Measurements from ENCODE around the gene SMYD3. TPM values are rescaled to one million over a fixed set of nuclear protein-coding genes. Genes with fewer than 3 reads are reported as not detected.
"Not testable (repeated sequence)": the region's sequence is repeated elsewhere in the genome, so short reads cannot be mapped to it uniquely, and the experiment has no call there.

The SMYD3 gene
- total and polyA plus RNA-seq, 10 donors, result 12.5 to 33.1 (median 21.0) TPM

GRCh38 chr1:245822996-245823395 is 684.1 kb downstream of the SMYD3 start:
- no peaks in the 10 kb centered on the region for H3K9me3 ChIP-seq
- TF ChIP-seq POLR2A (IDR thresholded peaks at IDR 0.05) (no peak), POLR2AphosphoS5 (IDR thresholded peaks at IDR 0.05) (no peak)
- TF ChIP-seq, protein P1, sequence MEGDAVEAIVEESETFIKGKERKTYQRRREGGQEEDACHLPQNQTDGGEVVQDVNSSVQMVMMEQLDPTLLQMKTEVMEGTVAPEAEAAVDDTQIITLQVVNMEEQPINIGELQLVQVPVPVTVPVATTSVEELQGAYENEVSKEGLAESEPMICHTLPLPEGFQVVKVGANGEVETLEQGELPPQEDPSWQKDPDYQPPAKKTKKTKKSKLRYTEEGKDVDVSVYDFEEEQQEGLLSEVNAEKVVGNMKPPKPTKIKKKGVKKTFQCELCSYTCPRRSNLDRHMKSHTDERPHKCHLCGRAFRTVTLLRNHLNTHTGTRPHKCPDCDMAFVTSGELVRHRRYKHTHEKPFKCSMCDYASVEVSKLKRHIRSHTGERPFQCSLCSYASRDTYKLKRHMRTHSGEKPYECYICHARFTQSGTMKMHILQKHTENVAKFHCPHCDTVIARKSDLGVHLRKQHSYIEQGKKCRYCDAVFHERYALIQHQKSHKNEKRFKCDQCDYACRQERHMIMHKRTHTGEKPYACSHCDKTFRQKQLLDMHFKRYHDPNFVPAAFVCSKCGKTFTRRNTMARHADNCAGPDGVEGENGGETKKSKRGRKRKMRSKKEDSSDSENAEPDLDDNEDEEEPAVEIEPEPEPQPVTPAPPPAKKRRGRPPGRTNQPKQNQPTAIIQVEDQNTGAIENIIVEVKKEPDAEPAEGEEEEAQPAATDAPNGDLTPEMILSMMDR (IDR thresholded peaks at IDR 0.05 in 8 of 11, conservative IDR thresholded peaks at IDR 0.05 in 3 of 11), result no peak
- no peaks in the 10 kb centered on the region for H3K36me3 ChIP-seq
- H3K27ac ChIP-seq, result no peak overlapping the region
- no peaks in the 10 kb centered on the region for H3K4me1 ChIP-seq
- no peak overlapping the region for H3K4me3 ChIP-seq
- no peak for DNase-seq
- no peaks in the 10 kb centered on the region for H3K27me3 ChIP-seq (replicated peaks in 1 of 7)
- 84 to 93% (median 89%) methylated on average over 11 of the region's 11 CpGs for WGBS, 5 donors
- intact Hi-C loops (cut with DNase I; ENCODE audit: low total_unique reads), result no loop called here

DNA sequence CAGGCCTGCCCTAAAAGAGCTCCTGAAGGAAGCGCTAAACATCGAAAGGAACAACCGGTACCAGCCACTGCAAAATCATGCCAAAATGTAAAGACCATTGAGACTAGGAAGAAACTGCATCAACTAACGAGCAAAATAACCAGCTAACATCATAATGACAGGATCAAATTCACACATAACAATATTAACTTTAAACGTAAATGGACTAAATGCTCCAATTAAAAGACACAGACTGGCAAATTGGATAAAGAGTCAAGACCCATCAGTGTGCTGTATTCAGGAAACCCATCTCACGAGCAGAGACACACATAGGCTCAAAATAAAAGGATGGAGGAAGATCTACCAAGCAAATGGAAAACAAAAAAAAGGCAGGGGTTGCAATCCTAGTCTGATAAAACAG is 688.7 kb downstream of the SMYD3 start:
- H3K36me3 ChIP-seq; H3K4me3 ChIP-seq; intact Hi-C loops (cut with DNase I; ENCODE audit: low total_unique reads); H3K27ac ChIP-seq; H3K4me1 ChIP-seq; H3K27me3 ChIP-seq (replicated peaks in 1 of 7); H3K9me3 ChIP-seq; DNase-seq: not testable (repeated sequence)
- 85 to 95% (median 89%) methylated on average over 3 to 5 of the region's 6 CpGs for WGBS, 5 donors

- intact Hi-C loops (cut with DNase I; ENCODE audit: low total_unique reads); H3K4me3 ChIP-seq; DNase-seq; H3K9me3 ChIP-seq; H3K27ac ChIP-seq; H3K4me1 ChIP-seq; H3K36me3 ChIP-seq; H3K27me3 ChIP-seq (replicated peaks in 1 of 7): not testable (repeated sequence)
- WGBS, 5 donors, result 91 to 97% (median 93%) methylated on average over 23 to 24 of the region's 24 CpGs
Observed at GRCh38 chr1:245816496-245816895, 690.6 kb downstream of the SMYD3 start.

DNA sequence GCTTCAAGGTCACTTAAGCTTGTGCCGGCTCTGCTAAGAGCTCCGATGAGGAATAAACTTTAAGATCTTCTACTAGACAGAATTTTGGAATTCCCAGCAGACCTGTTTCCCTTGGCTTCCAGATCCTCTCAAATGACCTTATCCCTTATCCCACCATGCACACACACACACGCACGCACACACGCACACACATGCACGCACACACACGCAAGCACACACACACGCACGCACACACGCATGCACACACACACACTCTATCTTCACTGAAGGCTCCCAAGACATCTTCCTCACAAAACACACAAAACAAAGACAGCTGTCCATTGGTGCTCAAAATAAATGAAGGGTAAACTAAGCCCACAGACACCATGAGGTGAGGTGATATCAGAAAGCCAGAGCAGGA is 692.4 kb downstream of the SMYD3 start:
- WGBS, 5 donors, result 74 to 88% (median 79%) methylated on average over 10 of the region's 10 CpGs
- intact Hi-C loops (cut with DNase I; ENCODE audit: low total_unique reads), result no loop called here
- no peaks in the 10 kb centered on the region for H3K36me3 ChIP-seq
- H3K9me3 ChIP-seq, result no peaks in the 10 kb centered on the region
- no peaks in the 10 kb centered on the region for H3K27me3 ChIP-seq (replicated peaks in 1 of 7)
- no peak for DNase-seq
- TF ChIP-seq, protein P1 (IDR thresholded peaks at IDR 0.05 in 8 of 11, conservative IDR thresholded peaks at IDR 0.05 in 3 of 11), result no peak
- TF ChIP-seq POLR2A (IDR thresholded peaks at IDR 0.05) (no peak), POLR2AphosphoS5 (IDR thresholded peaks at IDR 0.05) (no peak)
- H3K4me1 ChIP-seq, result peaks cover 0 to 10% (median 3%) of the 10 kb centered on the region in 6 donors
- no peak overlapping the region for H3K4me3 ChIP-seq
- no peak overlapping the region for H3K27ac ChIP-seq

GRCh38 chr1:245812278-245812677 is 694.8 kb downstream of the SMYD3 start:
- Histone ChIP-seq H3K4me3 (no peak overlapping the region), H3K27ac (no peak overlapping the region), H3K9me3 (no peaks in the 10 kb centered on the region), H3K36me3 (no peaks in the 10 kb centered on the region), H3K27me3 (replicated peaks in 1 of 7) (no peaks in the 10 kb centered on the region), H3K4me1 (peaks cover 3 to 34% (median 24%) of the 10 kb centered on the region in 6 donors)
- intact Hi-C loops (cut with DNase I; ENCODE audit: low total_unique reads), result no loop called here
- 87 to 99% (median 94%) methylated on average over 6 of the region's 6 CpGs for WGBS, 5 donors
- DNase-seq, result no peak
- TF ChIP-seq POLR2A (IDR thresholded peaks at IDR 0.05) (no peak), POLR2AphosphoS5 (IDR thresholded peaks at IDR 0.05) (no peak)
- TF ChIP-seq, protein P1 (IDR thresholded peaks at IDR 0.05 in 8 of 11, conservative IDR thresholded peaks at IDR 0.05 in 3 of 11), result no peak

Data from spleen (tissue), 11 donors.